Smooth muscle cell (in vitro differentiated cells): ENCODE measurements around the gene PFDN2. TPM values are rescaled to one million over a fixed set of nuclear protein-coding genes. Genes with fewer than 3 reads are reported as not detected.
A peak's percentile ranks its signal among the peaks of the same experiment; 100 is the strongest.

Source experiments
- DNase-seq: peaks from one replicate; lab custom pipeline; 2025; ENCODE audit not compliant: unreplicated experiment; lab: John Stamatoyannopoulos, UW
- H2AFZ ChIP-seq: fragments of 200-600 bp; sonication (generic); 2 replicates; pipeline ENCODE4 v1.6.0; 2016; ENCODE audit warnings: antibody characterized with exemption, low read depth, mild to moderate bottlenecking
- H3F3A ChIP-seq: fragments of 200-600 bp; sonication (generic); 2 replicates; pipeline ENCODE4 v1.6.0; 2017; ENCODE audit warnings: antibody characterized with exemption, low read depth
- H3K27ac ChIP-seq: fragments of 200-600 bp; sonication (generic); 2 replicates; pipeline ENCODE4 v1.5.1; 2016; ENCODE audit warnings: low read depth, mild to moderate bottlenecking
- H3K27me3 ChIP-seq: fragments of 200-600 bp; sonication (generic); 2 replicates; pipeline ENCODE4 v1.6.1; 2016; ENCODE audit warnings: low read depth, mild to moderate bottlenecking
- H3K36me3 ChIP-seq: fragments of 200-600 bp; sonication (generic); 2 replicates; pipeline ENCODE4 v1.5.1; 2016; ENCODE audit warnings: low read depth
- H3K4me1 ChIP-seq: fragments of 200-600 bp; sonication (generic); 2 replicates; pipeline ENCODE4 v1.5.1; 2016; ENCODE audit warnings: low read depth
- H3K4me2 ChIP-seq: fragments of 200-600 bp; sonication (generic); 2 replicates; pipeline ENCODE4 v1.6.0; 2016; ENCODE audit warnings: mild to moderate bottlenecking
- H3K4me3 ChIP-seq: fragments of 200-600 bp; sonication (generic); 2 replicates; pipeline ENCODE4 v1.5.1; 2016; ENCODE audit warnings: mild to moderate bottlenecking
- H3K79me2 ChIP-seq: fragments of 200-600 bp; sonication (generic); 2 replicates; pipeline ENCODE4 v1.6.0; 2016; ENCODE audit warnings: low read depth, mild to moderate bottlenecking
- H3K9ac ChIP-seq: fragments of 200-600 bp; sonication (generic); 2 replicates; pipeline ENCODE4 v1.6.0; 2016; ENCODE audit warnings: low read depth
- H3K9me3 ChIP-seq: fragments of 200-600 bp; sonication (generic); replicated peaks from 2 replicates; pipeline ENCODE4 v1.5.1; 2016; ENCODE audit warnings: low read depth
- H4K20me1 ChIP-seq: fragments of 200-600 bp; sonication (generic); 2 replicates; pipeline ENCODE4 v1.6.0; 2016; ENCODE audit warnings: low read depth
- CTCF ChIP-seq: fragments of 200-600 bp; sonication (generic); IDR thresholded peaks from 2 replicates; pipeline ENCODE4 v1.5.1; 2017; ENCODE audit warnings: borderline replicate concordance, mild to moderate bottlenecking, antibody characterized with exemption; ENCODE audit not compliant: insufficient read depth, poor library complexity, severe bottlenecking
- WGBS: methylation state at CpG from one replicate; pipeline ENCODE4 v1.1.7; 2016; ENCODE audit warnings: low lambda C conversion rate; 5-methylcytosine and 5-hydroxymethylcytosine counted together
- polyA plus RNA-seq: library from polyadenylated mRNA; unstranded; fragments of >200 nt; fragmentation: Nextera tagmentation; extraction: Ambion mirVana; gene quantifications from 2 replicates; pipeline ENCODE4 v1.2.1, GENCODE V29; 2016
- total RNA-seq: library from RNA; depleted of rRNA; stranded (reverse); fragments of >200 nt; gene quantifications from 2 replicates; pipeline ENCODE4 v1.2.3, GENCODE V29; 2014

The PFDN2 gene
- total and polyA plus RNA-seq, 2 experiments from 2014 or later = 82.0 to 139 TPM

- 44% methylated on average over 3 of the region's 3 CpGs for WGBS
- H3K4me1 ChIP-seq = peaks cover 7% of the 10 kb centered on the region
- no peak for TF ChIP-seq CTCF
- DNase-seq = no peak
- H3K9ac ChIP-seq = no peak overlapping the region
- H3F3A ChIP-seq = peaks cover 9% of the 10 kb centered on the region
- H4K20me1 ChIP-seq = no peaks in the 10 kb centered on the region
- no peaks in the 10 kb centered on the region for H3K27me3 ChIP-seq
- no peaks in the 10 kb centered on the region for H3K36me3 ChIP-seq
- H3K4me2 ChIP-seq = peak overlapping the region; percentile 28
- peak overlapping the region; percentile 71 for H3K27ac ChIP-seq
- H3K4me3 ChIP-seq = no peak overlapping the region
- no peaks in the 10 kb centered on the region for H3K9me3 ChIP-seq
- H3K79me2 ChIP-seq = no peaks in the 10 kb centered on the region
- H2AFZ ChIP-seq = no peak overlapping the region
Measured at GRCh38 chr1:161092621-161093028, 25.2 kb downstream of the PFDN2 start.

- peaks cover 8% of the 10 kb centered on the region for H3F3A ChIP-seq
- H3K4me1 ChIP-seq = peaks cover 2% of the 10 kb centered on the region
- H3K4me3 ChIP-seq = no peak overlapping the region
- H3K79me2 ChIP-seq = no peaks in the 10 kb centered on the region
- WGBS = 50% methylated on average over 7 of the region's 7 CpGs
- peak overlapping the region; percentile 71 for H3K27ac ChIP-seq
- no peak for TF ChIP-seq CTCF
- DNase-seq = no peak
- H3K4me2 ChIP-seq = peak overlapping the region; percentile 28
- no peak overlapping the region for H2AFZ ChIP-seq
- no peaks in the 10 kb centered on the region for H3K9me3 ChIP-seq
- no peaks in the 10 kb centered on the region for H3K27me3 ChIP-seq
- H4K20me1 ChIP-seq = no peaks in the 10 kb centered on the region
- H3K36me3 ChIP-seq = no peaks in the 10 kb centered on the region
- H3K9ac ChIP-seq = no peak overlapping the region
Measured at GRCh38 chr1:161091796-161092507, 25.9 kb downstream of the PFDN2 start.

GRCh38 chr1:161091093-161091492 lies 26.7 kb downstream of the PFDN2 start:
- Histone ChIP-seq H2AFZ (no peak overlapping the region), H3K27me3 (no peaks in the 10 kb centered on the region), H3K4me2 (no peak overlapping the region), H3K9ac (no peak overlapping the region), H3K36me3 (no peaks in the 10 kb centered on the region), H3K4me1 (peaks cover 7% of the 10 kb centered on the region), H3K27ac (peak overlapping the region; percentile 96), H3K9me3 (no peaks in the 10 kb centered on the region), H3K79me2 (no peaks in the 10 kb centered on the region), H3F3A (peaks cover 2% of the 10 kb centered on the region), H4K20me1 (no peaks in the 10 kb centered on the region), H3K4me3 (no peak overlapping the region)
- WGBS = 95% methylated on average over 5 of the region's 5 CpGs
- no peak for TF ChIP-seq CTCF
- DNase-seq = no peak

DNA sequence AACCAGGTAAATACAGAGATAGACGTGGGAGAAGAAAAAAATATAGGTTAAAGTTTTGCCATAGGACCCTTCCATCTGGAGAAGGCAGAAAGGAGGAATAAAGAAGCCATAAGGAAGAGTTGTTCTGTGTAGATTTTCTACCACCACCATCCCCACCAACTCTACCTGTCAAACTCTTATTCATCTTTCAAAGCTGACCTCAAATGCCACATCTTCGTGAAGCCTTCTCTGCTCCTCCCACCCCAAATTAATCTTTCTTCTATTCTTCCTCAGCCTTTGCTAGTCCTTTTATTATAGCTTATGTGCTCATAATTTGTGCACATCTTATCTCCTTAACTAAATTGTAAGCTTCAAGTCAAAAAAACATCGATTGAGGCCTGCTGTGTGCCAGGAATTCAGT lies 27.2 kb downstream of the PFDN2 start:
- Histone ChIP-seq H3K79me2 (no peaks in the 10 kb centered on the region), H3K4me1 (peaks cover 9% of the 10 kb centered on the region), H3K4me3 (no peak overlapping the region), H3F3A (no peaks in the 10 kb centered on the region), H3K27me3 (no peaks in the 10 kb centered on the region), H3K4me2 (no peak overlapping the region), H3K9me3 (no peaks in the 10 kb centered on the region), H3K9ac (no peak overlapping the region), H3K27ac (peak overlapping the region; percentile 96), H3K36me3 (no peaks in the 10 kb centered on the region), H2AFZ (no peak overlapping the region), H4K20me1 (no peaks in the 10 kb centered on the region)
- no peak for TF ChIP-seq CTCF
- WGBS = 82% methylated on average over 3 of the region's 3 CpGs
- DNase-seq = no peak
